ENCODE data around the gene CACNG3. TPM values are rescaled to one million over a fixed set of nuclear protein-coding genes. Genes with fewer than 3 reads are reported as not detected.

The CACNG3 gene
- total and polyA plus RNA-seq, 2 of the 13 experiments (the other 11 are each of a cell fraction or from before 2014, with no cell fraction given), result not detected

DNA sequence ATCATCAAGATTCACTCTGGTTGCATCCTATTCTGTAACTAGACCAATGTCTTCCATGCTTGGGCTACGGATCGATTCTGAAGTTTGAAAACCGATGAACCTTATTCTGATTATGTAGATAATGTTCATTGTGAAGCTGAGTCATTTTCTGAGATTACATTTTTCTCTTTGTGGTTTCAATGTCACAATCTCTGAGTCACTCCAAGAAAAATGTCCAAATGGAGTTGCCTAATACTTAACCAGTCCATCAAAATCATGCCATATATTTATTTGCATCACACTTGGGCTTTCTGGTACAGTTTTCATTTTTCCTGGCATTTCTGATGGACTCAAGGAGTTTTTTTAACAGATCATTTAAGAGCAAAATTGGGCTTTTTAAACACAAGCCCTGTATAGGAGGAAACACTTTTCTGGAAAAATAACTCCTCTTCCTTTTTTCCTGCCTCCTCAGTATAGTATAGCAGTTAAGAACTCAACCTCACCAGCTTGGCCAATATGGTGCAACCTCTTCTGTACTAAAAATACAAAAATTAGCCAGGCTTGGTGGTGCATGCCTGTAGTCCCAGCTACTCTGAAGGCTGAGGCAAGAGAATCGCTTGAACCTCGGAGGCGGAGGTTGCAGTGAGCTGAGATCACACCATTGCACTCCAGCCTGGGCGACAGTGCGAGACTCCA lies 17.5 kb downstream of the CACNG3 start:
- peak; percentile 28 for FAIRE-seq
- ATAC-seq, result no peak
- Histone ChIP-seq H2AFZ (ENCODE audit: low read length) (no peak overlapping the region), H3K4me2 (ENCODE audit: low read depth, low read length) (no peak overlapping the region), H3K9ac (ENCODE audit: insufficient read depth, low read depth, low read length) (no peak overlapping the region), H3K4me1 (ENCODE audit: insufficient read depth, low read length) (no peaks in the 10 kb centered on the region), H3K9me3 (ENCODE audit: low read length) (no peaks in the 10 kb centered on the region), H3K79me2 (ENCODE audit: insufficient read depth, low read length) (no peaks in the 10 kb centered on the region), H3K27me3 (ENCODE audit: control insufficient read depth in 1 of 2, insufficient read depth in 2 of 2, low read length in 2 of 2) (no peaks in the 10 kb centered on the region), H4K20me1 (ENCODE audit: insufficient read depth, low read length) (no peaks in the 10 kb centered on the region), H3K4me3 (replicated peaks in 1 of 3; ENCODE audit: insufficient read depth in 1 of 3, low read depth in 2 of 3, low read length in 3 of 3) (no peak overlapping the region), H3K27ac (ENCODE audit: extremely low read length, insufficient read depth, low read length) (no peak overlapping the region), H3K36me3 (replicated peaks in 1 of 2; ENCODE audit: control insufficient read depth in 1 of 2, insufficient read depth in 2 of 2, low read length in 2 of 2) (no peaks in the 10 kb centered on the region)
- 31% methylated on average over 8 of the region's 8 CpGs for WGBS (ENCODE audit: low lambda C conversion rate)
- ChIA-PET CTCF (ENCODE audit: low intra/inter-chr PET ratio, low total read pairs) (no interaction called here), POLR2A (no interaction called here)
- intact Hi-C loops (cut with micrococcal nuclease; ENCODE audit: unreplicated experiment), result no loop called here
- in situ Hi-C loops (cut with HindIII; ENCODE audit: extremely low pct_ligation_motif_present, low pct_unique_long_range_greater_than_20kb), result no loop called here
- DNase-seq (ENCODE audit: low spot score), result no peak
- TF ChIP-seq CEBPB (IDR thresholded peaks at IDR 0.05; ENCODE audit: borderline replicate concordance, low read depth, low read length) (0 out of 2 replicates have a peak, but pooled peaks have one; percentile 15), ZMYM3 (CRISPR knock-in tag; IDR thresholded peaks at IDR 0.05) (no peak), KDM5B (CRISPR knock-in tag; IDR thresholded peaks at IDR 0.05; ENCODE audit: borderline replicate concordance) (no peak)
- no TSS peak for BruUV-seq (replicated peaks)

DNA sequence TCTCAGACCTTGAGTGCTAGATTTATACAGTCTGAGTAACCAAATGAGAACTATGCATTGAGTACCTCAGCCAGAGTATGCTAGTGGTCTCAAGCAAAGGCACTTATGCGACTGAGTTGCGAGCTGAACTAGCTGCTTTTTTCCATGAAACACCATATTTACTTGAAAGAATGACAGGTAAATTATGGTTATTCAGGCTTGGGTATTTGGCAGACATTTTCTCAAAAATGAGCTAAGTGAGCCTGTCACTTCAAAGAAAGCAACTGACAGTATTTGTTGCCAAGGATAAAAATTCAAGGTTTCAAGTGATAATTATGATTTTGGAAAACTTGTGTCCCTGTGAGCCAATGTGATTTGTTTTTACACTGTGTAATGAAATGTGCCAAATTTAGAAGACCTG lies 19.3 kb downstream of the CACNG3 start:
- CTCF ChIA-PET (ENCODE audit: low intra/inter-chr PET ratio, low total read pairs), result no interaction called here
- H3K36me3 ChIP-seq (replicated peaks in 1 of 2; ENCODE audit: control insufficient read depth in 1 of 2, insufficient read depth in 2 of 2, low read length in 2 of 2), result no peaks in the 10 kb centered on the region
- in situ Hi-C loops (cut with HindIII; ENCODE audit: extremely low pct_ligation_motif_present, low pct_unique_long_range_greater_than_20kb) (no loop called here), intact Hi-C loops (cut with micrococcal nuclease; ENCODE audit: unreplicated experiment) (no loop called here)
- no peaks in the 10 kb centered on the region for H3K79me2 ChIP-seq (ENCODE audit: insufficient read depth, low read length)
- no peaks in the 10 kb centered on the region for H4K20me1 ChIP-seq (ENCODE audit: insufficient read depth, low read length)
- no TSS peak for BruUV-seq (replicated peaks)
- no peak for TF ChIP-seq STAG1 (CRISPR knock-in tag; IDR thresholded peaks at IDR 0.05)
- TF ChIP-seq ZSCAN29 (CRISPR knock-in tag; conservative IDR thresholded peaks at IDR 0.05), result no peak
- TF ChIP-seq ZNF768 (CRISPR knock-in tag; IDR thresholded peaks at IDR 0.05), result no peak
- TF ChIP-seq ZSCAN25 (CRISPR knock-in tag; IDR thresholded peaks at IDR 0.05), result no peak
- TF ChIP-seq FOXK1 (CRISPR knock-in tag; IDR thresholded peaks at IDR 0.05; ENCODE audit: borderline replicate concordance, low read depth), result no peak
- TF ChIP-seq, protein P1, sequence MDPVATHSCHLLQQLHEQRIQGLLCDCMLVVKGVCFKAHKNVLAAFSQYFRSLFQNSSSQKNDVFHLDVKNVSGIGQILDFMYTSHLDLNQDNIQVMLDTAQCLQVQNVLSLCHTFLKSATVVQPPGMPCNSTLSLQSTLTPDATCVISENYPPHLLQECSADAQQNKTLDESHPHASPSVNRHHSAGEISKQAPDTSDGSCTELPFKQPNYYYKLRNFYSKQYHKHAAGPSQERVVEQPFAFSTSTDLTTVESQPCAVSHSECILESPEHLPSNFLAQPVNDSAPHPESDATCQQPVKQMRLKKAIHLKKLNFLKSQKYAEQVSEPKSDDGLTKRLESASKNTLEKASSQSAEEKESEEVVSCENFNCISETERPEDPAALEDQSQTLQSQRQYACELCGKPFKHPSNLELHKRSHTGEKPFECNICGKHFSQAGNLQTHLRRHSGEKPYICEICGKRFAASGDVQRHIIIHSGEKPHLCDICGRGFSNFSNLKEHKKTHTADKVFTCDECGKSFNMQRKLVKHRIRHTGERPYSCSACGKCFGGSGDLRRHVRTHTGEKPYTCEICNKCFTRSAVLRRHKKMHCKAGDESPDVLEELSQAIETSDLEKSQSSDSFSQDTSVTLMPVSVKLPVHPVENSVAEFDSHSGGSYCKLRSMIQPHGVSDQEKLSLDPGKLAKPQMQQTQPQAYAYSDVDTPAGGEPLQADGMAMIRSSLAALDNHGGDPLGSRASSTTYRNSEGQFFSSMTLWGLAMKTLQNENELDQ (CRISPR knock-in tag; IDR thresholded peaks at IDR 0.05; ENCODE audit: borderline replicate concordance), result no peak
- TF ChIP-seq, protein P2, sequence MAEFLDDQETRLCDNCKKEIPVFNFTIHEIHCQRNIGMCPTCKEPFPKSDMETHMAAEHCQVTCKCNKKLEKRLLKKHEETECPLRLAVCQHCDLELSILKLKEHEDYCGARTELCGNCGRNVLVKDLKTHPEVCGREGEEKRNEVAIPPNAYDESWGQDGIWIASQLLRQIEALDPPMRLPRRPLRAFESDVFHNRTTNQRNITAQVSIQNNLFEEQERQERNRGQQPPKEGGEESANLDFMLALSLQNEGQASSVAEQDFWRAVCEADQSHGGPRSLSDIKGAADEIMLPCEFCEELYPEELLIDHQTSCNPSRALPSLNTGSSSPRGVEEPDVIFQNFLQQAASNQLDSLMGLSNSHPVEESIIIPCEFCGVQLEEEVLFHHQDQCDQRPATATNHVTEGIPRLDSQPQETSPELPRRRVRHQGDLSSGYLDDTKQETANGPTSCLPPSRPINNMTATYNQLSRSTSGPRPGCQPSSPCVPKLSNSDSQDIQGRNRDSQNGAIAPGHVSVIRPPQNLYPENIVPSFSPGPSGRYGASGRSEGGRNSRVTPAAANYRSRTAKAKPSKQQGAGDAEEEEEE (CRISPR knock-in tag; IDR thresholded peaks at IDR 0.05; ENCODE audit: borderline replicate concordance), result no peak
- TF ChIP-seq ZNF678 (CRISPR knock-in tag; IDR thresholded peaks at IDR 0.05), result no peak
- no peak for TF ChIP-seq ZNF570 (CRISPR knock-in tag; IDR thresholded peaks at IDR 0.05; ENCODE audit: borderline replicate concordance)
- no peak for TF ChIP-seq ZNF33B (CRISPR knock-in tag; IDR thresholded peaks at IDR 0.05)
- no peak for TF ChIP-seq TSC22D2 (CRISPR knock-in tag; IDR thresholded peaks at IDR 0.05; ENCODE audit: borderline replicate concordance)
- H3K27me3 ChIP-seq (ENCODE audit: control insufficient read depth in 1 of 2, insufficient read depth in 2 of 2, low read length in 2 of 2), result no peaks in the 10 kb centered on the region
- H3K27ac ChIP-seq (ENCODE audit: extremely low read length, insufficient read depth, low read length), result no peak overlapping the region
- no peak for FAIRE-seq
- no peak overlapping the region for H3K9ac ChIP-seq (ENCODE audit: insufficient read depth, low read depth, low read length)
- no peak for DNase-seq (ENCODE audit: low spot score)
- no peak overlapping the region for H3K4me2 ChIP-seq (ENCODE audit: low read depth, low read length)
- H3K4me1 ChIP-seq (ENCODE audit: insufficient read depth, low read length), result no peaks in the 10 kb centered on the region
- POLR2A ChIA-PET, result no interaction called here
- no peak overlapping the region for H2AFZ ChIP-seq (ENCODE audit: low read length)
- H3K9me3 ChIP-seq (ENCODE audit: low read length), result no peaks in the 10 kb centered on the region
- no peak overlapping the region for H3K4me3 ChIP-seq (replicated peaks in 1 of 3; ENCODE audit: insufficient read depth in 1 of 3, low read depth in 2 of 3, low read length in 3 of 3)
- ATAC-seq, result no peak
- 3% methylated on average over 2 of the region's 2 CpGs for WGBS (ENCODE audit: low lambda C conversion rate)
